SK-N-MC (cell line): ENCODE data around the gene ADSS2.

Experiments
- FOXP2 ChIP-seq: optimal IDR thresholded peaks from 2 replicates; pipeline ENCODE3; 2011; ENCODE audit warnings: mild to moderate bottlenecking, moderate library complexity; ENCODE audit not compliant: insufficient read depth; ENCODE audit errors: extremely low read length, control extremely low read depth
- POLR2AphosphoS5 ChIP-seq: IDR thresholded peaks from 2 replicates; pipeline ENCODE4 v1.6.1; 2012; ENCODE audit warnings: mild to moderate bottlenecking, low read depth, low read length, borderline replicate concordance

GRCh38 chr1:244386595-244386994 lies 65.1 kb downstream of the ADSS2 start:
- no peak for TF ChIP-seq POLR2AphosphoS5
- TF ChIP-seq FOXP2: no peak
